ENCODE data around the gene SKOR2. TPM values are rescaled to one million over a fixed set of nuclear protein-coding genes. Genes with fewer than 3 reads are reported as not detected.
"Not testable (repeated sequence)": the region's sequence is repeated elsewhere in the genome, so short reads cannot be mapped to it uniquely, and the experiment has no call there.

Gene SKOR2
- total RNA-seq, 2 experiments from 2014 or later, result not detected

- no peak overlapping the region for H3K4me3 ChIP-seq (ENCODE audit: low read length)
- H3K27ac ChIP-seq (ENCODE audit: low read depth in 1 of 2, low read length in 2 of 2), result no peak overlapping the region
- H3K36me3 Mint-ChIP-seq (ENCODE audit: low read depth), result no peaks in the 10 kb centered on the region
- peaks cover 54% of the 10 kb centered on the region for H3K27me3 Mint-ChIP-seq
- H3K36me3 ChIP-seq (ENCODE audit: insufficient read depth, low read length), result no peaks in the 10 kb centered on the region
- TF ChIP-seq CTCF (IDR thresholded peaks at IDR 0.05), result no peak
- H3K4me3 Mint-ChIP-seq, result no peak overlapping the region
- no peak for ATAC-seq (ENCODE audit: poor library complexity)
- ChIA-PET POLR2A (no interaction called here), CTCF (no interaction called here)
- peaks cover 10 to 28% of the 10 kb centered on the region in 2 experiments for H3K27me3 ChIP-seq (ENCODE audit: control insufficient read depth in 1 of 2, insufficient read depth in 2 of 2, low read length in 2 of 2)
- no peak for DNase-seq
- no peaks in the 10 kb centered on the region for H3K4me1 ChIP-seq (ENCODE audit: insufficient read depth, low read length)
- no peaks in the 10 kb centered on the region for H3K4me1 Mint-ChIP-seq (ENCODE audit: low read depth)
- H3K9me3 ChIP-seq (ENCODE audit: control insufficient read depth in 1 of 2, insufficient read depth in 1 of 2, low read length in 2 of 2), result no peaks in the 10 kb centered on the region
- no peak overlapping the region for H3K27ac Mint-ChIP-seq
- no peaks in the 10 kb centered on the region for H3K9me3 Mint-ChIP-seq
- intact Hi-C loops (cut with DNase I, micrococcal nuclease), result loop anchor here in 1 of 2 experiments (5.0 kb wide), 1 partner anchor 155 kb away; no protein-coding TSS in a partner anchor
Observed at GRCh38 chr18:47206945-47207637, 44.4 kb downstream of the SKOR2 start.

- intact Hi-C loops (cut with DNase I, micrococcal nuclease), result loop anchor here (1.0 to 5.0 kb wide), 2 partner anchors 105 to 153 kb away; no protein-coding TSS in a partner anchor
- Histone ChIP-seq H3K36me3 (ENCODE audit: insufficient read depth, low read length) (no peaks in the 10 kb centered on the region), H3K4me3 (ENCODE audit: low read length) (no peak overlapping the region), H3K27me3 (ENCODE audit: control insufficient read depth in 1 of 2, insufficient read depth in 2 of 2, low read length in 2 of 2) (peaks cover 9 to 10% of the 10 kb centered on the region in 2 experiments), H3K27ac (ENCODE audit: low read depth in 1 of 2, low read length in 2 of 2) (no peak overlapping the region), H3K9me3 (ENCODE audit: control insufficient read depth in 1 of 2, insufficient read depth in 1 of 2, low read length in 2 of 2) (no peaks in the 10 kb centered on the region), H3K4me1 (ENCODE audit: insufficient read depth, low read length) (no peaks in the 10 kb centered on the region)
- no peak overlapping the region for H3K27ac Mint-ChIP-seq
- no peaks in the 10 kb centered on the region for H3K9me3 Mint-ChIP-seq
- no peaks in the 10 kb centered on the region for H3K4me1 Mint-ChIP-seq (ENCODE audit: low read depth)
- TF ChIP-seq CTCF (IDR thresholded peaks at IDR 0.05), result peak; percentile 69
- H3K36me3 Mint-ChIP-seq (ENCODE audit: low read depth), result no peaks in the 10 kb centered on the region
- H3K4me3 Mint-ChIP-seq, result no peak overlapping the region
- no peak for ATAC-seq (ENCODE audit: poor library complexity)
- H3K27me3 Mint-ChIP-seq, result peaks cover 49% of the 10 kb centered on the region
- ChIA-PET POLR2A (no interaction called here), CTCF (interaction anchor here (0.7 to 2.2 kb wide), 8 partner anchors 11 to 109 kb away, joined by 3 to 14 read pairs (median 4); no protein-coding TSS in a partner anchor)
- DNase-seq, result peak in 12 of 14 experiments; percentile 7 to 64 (median 27)
Observed at GRCh38 chr18:47204908-47205522, 46.4 kb downstream of the SKOR2 start.

GRCh38 chr18:47203626-47204464, 47.6 kb downstream of the SKOR2 start:
- CTCF ChIA-PET, result interaction anchor here (0.8 to 2.2 kb wide), 4 partner anchors 12 to 104 kb away, joined by 3 to 14 read pairs (median 4); no protein-coding TSS in a partner anchor
- Histone ChIP-seq H3K9me3 (ENCODE audit: control insufficient read depth in 1 of 2, insufficient read depth in 1 of 2, low read length in 2 of 2) (no peaks in the 10 kb centered on the region), H3K27me3 (ENCODE audit: control insufficient read depth in 1 of 2, insufficient read depth in 2 of 2, low read length in 2 of 2) (peaks cover 0 to 2% of the 10 kb centered on the region in 2 experiments), H3K4me3 (ENCODE audit: low read length) (no peak overlapping the region), H3K27ac (ENCODE audit: low read depth in 1 of 2, low read length in 2 of 2) (no peak overlapping the region), H3K36me3 (ENCODE audit: insufficient read depth, low read length) (no peaks in the 10 kb centered on the region), H3K4me1 (ENCODE audit: insufficient read depth, low read length) (no peaks in the 10 kb centered on the region)
- intact Hi-C loops (cut with DNase I, micrococcal nuclease), result no loop called here
- no peak for ATAC-seq (ENCODE audit: poor library complexity)
- Mint-ChIP-seq H3K27me3 (peaks cover 38% of the 10 kb centered on the region), H3K9me3 (no peaks in the 10 kb centered on the region), H3K27ac (no peak overlapping the region), H3K4me1 (ENCODE audit: low read depth) (no peaks in the 10 kb centered on the region), H3K36me3 (ENCODE audit: low read depth) (no peaks in the 10 kb centered on the region), H3K4me3 (no peak overlapping the region)
- no peak for TF ChIP-seq CTCF (IDR thresholded peaks at IDR 0.05)
- POLR2A ChIA-PET, result no interaction called here
- no peak for DNase-seq

- H3K27me3 ChIP-seq (ENCODE audit: control insufficient read depth in 1 of 2, insufficient read depth in 2 of 2, low read length in 2 of 2); intact Hi-C loops (cut with DNase I, micrococcal nuclease); DNase-seq; H3K4me3 Mint-ChIP-seq; H3K27ac Mint-ChIP-seq; H3K27ac ChIP-seq (ENCODE audit: low read depth in 1 of 2, low read length in 2 of 2); H3K9me3 Mint-ChIP-seq; H3K4me3 ChIP-seq (ENCODE audit: low read length); H3K4me1 ChIP-seq (ENCODE audit: insufficient read depth, low read length); ATAC-seq (ENCODE audit: poor library complexity); H3K36me3 ChIP-seq (ENCODE audit: insufficient read depth, low read length); POLR2A ChIA-PET; H3K36me3 Mint-ChIP-seq (ENCODE audit: low read depth); H3K4me1 Mint-ChIP-seq (ENCODE audit: low read depth); H3K9me3 ChIP-seq (ENCODE audit: control insufficient read depth in 1 of 2, insufficient read depth in 1 of 2, low read length in 2 of 2); CTCF ChIA-PET: not testable (repeated sequence)
- H3K27me3 Mint-ChIP-seq, result peaks cover 48% of the 10 kb centered on the region
Observed at GRCh38 chr18:47195961-47196360, 55.5 kb downstream of the SKOR2 start.

Measured in CD4-positive, alpha-beta T cell (primary cell).